ENCODE results near the gene SLC40A1. TPM values are rescaled to one million over a fixed set of nuclear protein-coding genes. Genes with fewer than 3 reads are reported as not detected.

Gene SLC40A1
- total and polyA plus RNA-seq, 2 of the 13 experiments (the other 11 are each of a cell fraction or from before 2014, with no cell fraction given) = 10.6 to 24.9 TPM

- no peak for TF ChIP-seq ATF5 (CRISPR knock-in tag; IDR thresholded peaks at IDR 0.05; ENCODE audit: low read depth)
- no peak for TF ChIP-seq SIN3A (IDR thresholded peaks at IDR 0.05; ENCODE audit: borderline replicate concordance, low read depth, low read length)
- TF ChIP-seq MEF2D (CRISPR knock-in tag; IDR thresholded peaks at IDR 0.05) = no peak
- no peak for TF ChIP-seq TCF7 (IDR thresholded peaks at IDR 0.05; ENCODE audit: low read depth)
- no peak for TF ChIP-seq ARID3A (IDR thresholded peaks at IDR 0.05; ENCODE audit: low read depth, low read length)
- TF ChIP-seq ZNF660 (CRISPR knock-in tag; IDR thresholded peaks at IDR 0.05; ENCODE audit: borderline replicate concordance, low read depth) = no peak
- no peak for TF ChIP-seq ZNF276 (CRISPR knock-in tag; IDR thresholded peaks at IDR 0.05; ENCODE audit: low read depth)
- TF ChIP-seq HOXA7 (CRISPR knock-in tag; IDR thresholded peaks at IDR 0.05) = no peak
- TF ChIP-seq MIXL1 (CRISPR knock-in tag; IDR thresholded peaks at IDR 0.05) = no peak
- no peak for TF ChIP-seq PCBP2 (optimal IDR thresholded peaks at IDR 0.05; ENCODE audit: low read depth, low read length, poor library complexity, severe bottlenecking)
- no peak for TF ChIP-seq ZBTB25 (CRISPR knock-in tag; IDR thresholded peaks at IDR 0.05)
- no peak for TF ChIP-seq ZNF777 (CRISPR knock-in tag; IDR thresholded peaks at IDR 0.05)
- no peak for TF ChIP-seq ZNF740 (CRISPR knock-in tag; IDR thresholded peaks at IDR 0.05)
- no peak for TF ChIP-seq ZNF781 (CRISPR knock-in tag; IDR thresholded peaks at IDR 0.05; ENCODE audit: borderline replicate concordance, not compliant biosample characterization)
- no peak for TF ChIP-seq EED (CRISPR knock-in tag; IDR thresholded peaks at IDR 0.05)
- no peak for TF ChIP-seq BHLHE40 (IDR thresholded peaks at IDR 0.05; ENCODE audit: low read length)
- no peak for TF ChIP-seq NR0B2 (CRISPR knock-in tag; IDR thresholded peaks at IDR 0.05)
- no peak for TF ChIP-seq NFYC (CRISPR knock-in tag; IDR thresholded peaks at IDR 0.05)
- no peak for TF ChIP-seq ZNF251 (CRISPR knock-in tag; IDR thresholded peaks at IDR 0.05)
- TF ChIP-seq ZNF713 (CRISPR knock-in tag; IDR thresholded peaks at IDR 0.05) = no peak
- no peak for TF ChIP-seq U2AF1 (optimal IDR thresholded peaks at IDR 0.05; ENCODE audit: low read depth, low read length)
- no peak for TF ChIP-seq SMARCC2 (IDR thresholded peaks at IDR 0.05)
- no peak; the same call in 1 of the 2 replicates for TF ChIP-seq KAT7 (CRISPR knock-in tag; IDR thresholded peaks at IDR 0.05; ENCODE audit: borderline replicate concordance)
- no peak for TF ChIP-seq KAT2B (IDR thresholded peaks at IDR 0.05; ENCODE audit: borderline replicate concordance, low read depth, low read length)
- no peak for TF ChIP-seq ARNT2 (CRISPR knock-in tag; IDR thresholded peaks at IDR 0.05; ENCODE audit: low read depth)
- TF ChIP-seq GTF2F1 (IDR thresholded peaks at IDR 0.05; ENCODE audit: low read length) = no peak
Measured at GRCh38 chr2:189559579-189560272, 20.9 kb downstream of the SLC40A1 start (continued).
